Activated CD4-positive, alpha-beta T cell treated with anti-CD3 and anti-CD28 coated beads for 24 hours (primary cell): ENCODE measurements around the gene GCKR.
A peak's percentile ranks its signal among the peaks of the same experiment; 100 is the strongest.

Source experiments
- DNase-seq, 2 donors: peaks; one replicate each; pipeline ENCODE4 v3.0.0-alpha.2; 2020; ENCODE audit warnings: low read depth in 2 of 2

GCKR gene, protein sequence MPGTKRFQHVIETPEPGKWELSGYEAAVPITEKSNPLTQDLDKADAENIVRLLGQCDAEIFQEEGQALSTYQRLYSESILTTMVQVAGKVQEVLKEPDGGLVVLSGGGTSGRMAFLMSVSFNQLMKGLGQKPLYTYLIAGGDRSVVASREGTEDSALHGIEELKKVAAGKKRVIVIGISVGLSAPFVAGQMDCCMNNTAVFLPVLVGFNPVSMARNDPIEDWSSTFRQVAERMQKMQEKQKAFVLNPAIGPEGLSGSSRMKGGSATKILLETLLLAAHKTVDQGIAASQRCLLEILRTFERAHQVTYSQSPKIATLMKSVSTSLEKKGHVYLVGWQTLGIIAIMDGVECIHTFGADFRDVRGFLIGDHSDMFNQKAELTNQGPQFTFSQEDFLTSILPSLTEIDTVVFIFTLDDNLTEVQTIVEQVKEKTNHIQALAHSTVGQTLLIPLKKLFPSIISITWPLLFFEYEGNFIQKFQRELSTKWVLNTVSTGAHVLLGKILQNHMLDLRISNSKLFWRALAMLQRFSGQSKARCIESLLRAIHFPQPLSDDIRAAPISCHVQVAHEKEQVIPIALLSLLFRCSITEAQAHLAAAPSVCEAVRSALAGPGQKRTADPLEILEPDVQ

DNA sequence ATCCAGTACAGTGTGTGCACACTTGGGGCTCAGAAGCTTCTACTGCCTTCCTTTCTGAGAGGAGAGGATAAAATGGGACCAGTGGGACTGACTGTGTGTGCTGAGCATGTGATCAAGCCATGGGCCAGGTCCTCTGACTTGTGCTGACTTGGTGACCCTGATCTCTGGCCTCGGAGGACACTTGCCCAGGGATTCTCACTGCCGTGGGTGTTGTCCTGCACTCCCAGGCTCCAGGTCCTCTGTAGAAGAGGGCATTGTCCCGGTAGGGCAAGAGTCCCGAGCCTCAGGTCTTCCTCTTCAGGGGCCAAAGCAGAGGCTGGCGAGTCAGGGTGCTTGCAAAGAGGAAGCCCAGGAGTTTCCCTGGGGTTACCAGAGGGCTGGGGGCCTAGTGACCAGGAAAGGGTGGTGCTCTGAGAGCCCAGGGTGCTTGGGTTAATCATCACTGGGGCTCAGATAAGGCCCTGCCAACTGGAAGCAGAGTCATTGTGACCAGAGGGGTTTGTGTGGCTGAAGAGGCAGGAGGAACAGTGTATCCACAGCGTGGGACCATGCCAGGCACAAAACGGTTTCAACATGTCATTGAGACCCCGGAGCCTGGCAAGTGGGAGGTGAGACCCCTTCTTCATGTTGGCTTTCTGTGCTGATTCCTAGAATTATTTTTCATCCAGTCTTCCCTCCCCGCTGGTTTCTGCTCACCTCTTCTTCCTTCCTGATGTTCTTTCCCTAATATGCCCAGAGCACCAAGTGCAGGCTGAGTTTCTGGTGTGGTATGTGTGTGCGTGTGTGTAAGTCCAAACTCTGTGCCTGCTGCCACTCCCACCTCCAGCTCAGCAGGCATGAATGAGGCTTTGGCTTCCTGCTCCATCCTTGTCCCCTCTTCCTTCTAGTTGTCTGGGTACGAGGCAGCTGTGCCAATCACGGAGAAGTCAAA, at the start of gene GCKR:
Gene GCKR, plus strand, starts transcription at position 483 of the 931 bp plus-strand sequence. Its CDS starts 66 bp downstream, at position 549.
- DNase-seq = no peak

DNA sequence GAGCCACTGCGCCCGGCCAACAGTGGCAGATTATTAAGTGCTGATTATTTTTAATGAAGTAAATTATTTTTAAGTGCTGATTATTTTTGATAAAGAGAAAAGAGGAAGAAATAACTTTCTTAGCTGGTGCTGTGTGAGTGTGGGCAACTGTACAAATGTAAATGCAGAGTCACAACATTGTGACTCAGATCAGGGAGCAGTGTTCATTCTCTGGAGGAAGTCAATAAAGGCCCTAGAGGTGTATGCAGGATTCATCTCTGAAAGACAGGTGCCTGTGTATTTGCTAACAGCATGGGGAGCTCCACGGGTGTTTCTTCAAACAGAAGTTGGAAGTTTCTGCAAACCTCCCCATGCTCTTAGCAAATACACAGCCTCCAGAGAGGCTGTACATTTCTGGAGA, 48.3 kb upstream of the GCKR start:
- no peak for DNase-seq

DNA sequence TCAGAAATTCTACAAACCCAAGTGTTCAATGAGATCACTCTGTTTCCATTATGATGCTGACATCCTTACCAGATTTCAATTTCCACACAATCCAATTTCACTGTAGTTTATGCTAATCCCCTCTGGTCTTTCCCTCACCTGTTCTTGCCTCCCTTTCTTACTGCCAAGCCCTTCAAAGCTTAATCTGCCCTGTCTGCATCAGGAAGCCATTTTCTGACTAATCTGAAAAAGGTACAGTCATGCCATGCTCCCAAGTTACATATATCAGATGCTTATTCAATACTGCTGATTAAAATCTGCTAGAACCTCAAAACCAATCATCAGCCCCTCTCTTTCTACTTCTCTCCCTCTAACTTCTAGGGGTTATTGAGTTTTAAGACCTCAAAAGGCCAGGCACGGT, 45.5 kb upstream of the GCKR start:
- DNase-seq = no peak

DNA sequence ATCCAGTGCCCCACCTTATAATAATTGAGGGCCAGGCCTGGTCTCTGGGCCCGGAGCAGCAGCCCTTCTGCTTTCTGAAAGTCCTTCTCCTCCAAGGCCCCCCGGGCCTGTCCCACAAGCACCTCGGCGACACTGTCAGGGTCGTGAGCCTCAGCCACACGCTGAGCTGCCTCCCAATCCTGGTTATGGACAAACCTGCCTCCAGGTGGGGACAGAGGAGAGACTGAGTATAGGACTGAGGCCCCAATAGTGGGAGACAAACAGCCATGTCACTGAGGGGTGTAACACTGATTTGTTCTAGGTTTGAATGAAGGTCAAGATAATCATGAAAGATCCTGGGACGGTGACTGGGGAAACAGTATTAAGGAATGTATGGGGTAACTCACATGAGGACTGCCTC, 42.7 kb upstream of the GCKR start:
- DNase-seq = no peak

DNA sequence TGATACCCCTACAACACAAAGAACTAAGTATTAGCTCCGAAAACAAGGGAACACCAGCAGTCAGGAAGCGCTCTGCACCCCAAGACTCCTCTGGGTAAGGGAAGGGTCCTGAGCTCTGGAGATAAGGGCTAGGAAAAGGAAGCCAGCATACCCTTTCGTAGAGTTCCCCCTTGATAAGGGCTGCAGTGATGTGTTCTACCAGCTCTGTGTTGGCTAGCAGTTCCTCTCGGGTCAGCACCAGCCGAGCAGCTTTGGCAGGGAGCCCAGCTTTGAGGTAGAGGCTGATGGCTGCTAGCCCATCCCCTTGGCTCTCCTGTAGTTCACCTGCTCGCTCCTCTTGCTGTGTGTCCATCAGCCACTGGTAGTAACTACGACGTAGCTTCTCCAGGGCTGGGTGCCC, 35.5 kb upstream of the GCKR start:
- DNase-seq = no peak

DNA sequence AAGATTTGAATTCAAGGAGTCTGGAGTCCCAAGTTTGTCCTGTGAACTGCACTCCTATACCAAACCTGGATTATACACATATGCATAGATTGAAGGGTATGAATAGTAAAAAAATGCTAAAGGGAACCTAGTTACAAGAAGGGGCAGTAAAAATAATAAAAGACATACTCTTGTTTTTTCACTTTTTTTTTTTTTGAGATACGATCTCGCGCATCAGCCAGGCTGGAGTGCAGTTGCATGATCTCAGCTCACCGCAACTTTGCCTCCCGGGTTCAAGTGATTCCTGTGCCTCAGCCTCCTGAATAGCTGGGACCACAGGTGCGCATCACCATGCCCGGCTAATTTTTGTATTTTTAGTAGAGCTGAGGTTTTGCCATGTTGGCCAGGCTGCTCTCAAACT, 32.2 kb upstream of the GCKR start:
- DNase-seq = no peak

DNA sequence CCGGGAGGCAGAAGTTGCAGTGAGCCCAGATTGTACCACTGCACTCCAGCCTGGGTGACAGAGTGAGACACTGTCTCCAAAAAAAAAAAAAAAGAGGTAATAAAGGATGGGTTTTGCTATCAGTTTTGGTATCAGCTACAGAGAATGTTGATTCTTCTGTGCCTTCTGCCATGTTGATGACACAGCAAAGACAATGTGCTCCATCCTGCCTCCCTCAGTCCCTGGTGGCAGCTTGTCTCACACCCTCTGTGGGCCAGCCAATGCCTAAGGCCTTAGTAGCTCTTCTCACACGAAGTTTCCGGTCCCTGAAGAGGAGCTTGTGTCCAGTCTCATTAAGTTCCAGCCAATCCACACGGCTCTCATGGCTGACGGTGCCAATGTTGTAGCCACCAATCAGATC, 24.7 kb upstream of the GCKR start:
- no peak for DNase-seq

DNA sequence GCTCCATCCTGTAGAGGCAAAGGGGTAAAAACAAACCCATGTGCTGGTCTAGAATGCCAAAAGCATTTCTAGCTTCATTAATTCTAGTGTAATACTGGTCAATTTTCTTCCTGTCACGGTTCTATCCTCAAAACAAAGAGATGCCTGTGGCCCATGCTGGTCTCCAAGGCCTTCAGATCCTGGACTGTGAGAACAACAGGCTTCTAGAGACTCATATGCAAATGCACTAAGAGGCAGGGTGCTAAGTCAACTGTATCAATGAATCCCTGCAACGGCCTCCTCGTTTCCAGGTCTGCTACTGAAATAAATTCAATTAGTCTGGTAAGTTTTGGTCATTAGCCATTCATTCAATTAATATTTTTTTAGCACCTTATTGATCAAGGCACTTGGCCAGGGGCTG, 11.1 kb upstream of the GCKR start:
- no peak for DNase-seq

DNA sequence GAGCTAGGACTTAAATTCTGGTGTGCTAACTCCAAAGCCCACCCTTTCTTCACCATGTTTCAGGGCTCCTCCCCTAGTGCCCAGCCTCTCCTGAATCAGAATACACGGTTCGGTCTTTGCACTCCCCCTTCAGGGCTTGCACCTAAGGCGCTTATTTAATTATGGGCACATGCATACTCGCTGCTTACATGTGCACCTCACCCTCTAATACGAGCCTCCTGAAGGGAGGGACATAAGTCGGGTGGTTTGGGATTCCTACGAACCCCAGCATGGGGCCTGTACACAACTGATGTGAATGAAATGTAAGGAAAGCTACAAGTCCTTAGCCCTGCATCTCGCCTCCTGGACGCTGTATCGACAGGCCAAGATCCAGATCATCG, 7.5 kb upstream of the GCKR start:
- no peak for DNase-seq

DNA sequence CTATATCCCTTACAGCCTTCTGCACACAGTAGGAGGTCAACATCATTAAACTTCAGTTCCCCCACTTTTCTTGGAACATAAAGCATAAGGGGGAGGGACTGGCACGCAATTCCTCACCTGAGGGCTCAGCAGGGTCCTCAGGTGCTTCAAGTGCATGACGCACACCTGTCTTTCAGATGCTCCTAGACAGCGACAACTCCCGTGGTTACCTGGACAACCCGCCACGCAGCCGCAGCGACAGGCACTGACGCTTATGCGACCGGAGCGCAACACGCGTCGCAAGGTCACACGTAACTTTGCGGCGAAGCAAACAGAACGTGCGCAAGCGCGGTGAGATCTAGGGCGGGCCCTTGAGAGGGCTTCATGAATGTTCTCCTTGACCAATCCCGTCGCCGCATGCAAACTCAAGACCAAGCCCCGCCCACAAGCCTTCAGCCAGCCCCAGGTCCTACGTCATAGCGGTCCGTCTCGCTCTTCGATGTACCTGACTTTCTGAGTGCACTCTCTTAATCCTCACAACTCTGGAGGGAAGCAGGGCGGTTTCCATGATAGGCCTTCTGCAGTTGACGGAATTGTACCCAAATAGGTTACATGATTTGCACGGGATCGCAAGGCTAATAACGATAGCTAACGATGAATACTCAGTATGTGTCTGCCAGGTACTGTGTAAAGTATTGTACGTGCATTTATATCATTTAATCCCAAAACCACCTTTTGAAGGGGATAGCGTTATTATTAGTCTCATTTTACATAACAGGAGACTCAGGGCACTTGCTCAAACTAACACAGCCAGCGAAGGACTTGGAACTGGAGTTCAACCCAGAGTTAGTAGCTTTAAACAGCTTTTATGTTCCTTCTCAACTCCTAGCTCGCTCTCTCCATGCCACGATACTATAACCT, 6.9 kb upstream of the GCKR start, which contains the start of gene IFT172:
Gene IFT172, minus strand, starts transcription at position 246 of the 900 bp plus-strand sequence. Its CDS starts 90 bp downstream, at position 156.
- peak; percentile 98 to 99 for DNase-seq

DNA sequence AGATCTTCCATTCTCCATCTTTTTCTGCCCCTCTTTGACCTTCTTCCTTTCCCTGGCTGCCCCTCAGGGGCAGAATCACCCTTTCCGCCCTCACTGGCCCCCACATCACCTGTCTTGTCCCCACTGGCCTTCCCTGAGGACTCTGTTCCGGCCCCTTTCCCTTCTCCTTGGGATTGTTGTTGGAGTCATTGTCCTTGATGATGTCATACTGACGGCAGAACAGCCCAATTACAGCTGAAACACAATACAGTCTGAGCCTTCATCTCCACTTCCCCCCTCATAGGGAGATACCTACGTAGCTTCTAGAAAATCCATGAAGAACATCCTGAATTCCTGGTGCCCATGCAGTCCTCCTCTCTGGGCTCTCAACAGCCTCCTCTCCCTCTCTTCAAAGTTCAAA, 4.1 kb upstream of the GCKR start:
- DNase-seq = no peak

DNA sequence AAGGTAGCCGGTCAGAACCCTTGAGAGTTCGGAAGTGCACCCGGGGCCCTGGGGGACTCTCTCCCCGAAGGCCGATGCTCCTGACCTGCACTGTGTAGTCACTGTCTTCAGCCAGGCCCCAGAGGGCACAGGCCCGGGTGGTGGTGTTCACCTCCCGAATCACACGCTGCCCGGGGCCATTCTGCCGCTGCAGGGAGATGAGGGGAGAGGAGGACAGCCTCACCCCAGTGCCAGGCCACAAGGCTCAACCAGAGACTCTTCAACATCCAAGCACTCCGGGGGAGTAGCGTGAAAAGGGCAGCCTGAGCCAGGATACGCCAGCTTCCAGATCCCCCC, 2.7 kb upstream of the GCKR start:
- no peak for DNase-seq

DNA sequence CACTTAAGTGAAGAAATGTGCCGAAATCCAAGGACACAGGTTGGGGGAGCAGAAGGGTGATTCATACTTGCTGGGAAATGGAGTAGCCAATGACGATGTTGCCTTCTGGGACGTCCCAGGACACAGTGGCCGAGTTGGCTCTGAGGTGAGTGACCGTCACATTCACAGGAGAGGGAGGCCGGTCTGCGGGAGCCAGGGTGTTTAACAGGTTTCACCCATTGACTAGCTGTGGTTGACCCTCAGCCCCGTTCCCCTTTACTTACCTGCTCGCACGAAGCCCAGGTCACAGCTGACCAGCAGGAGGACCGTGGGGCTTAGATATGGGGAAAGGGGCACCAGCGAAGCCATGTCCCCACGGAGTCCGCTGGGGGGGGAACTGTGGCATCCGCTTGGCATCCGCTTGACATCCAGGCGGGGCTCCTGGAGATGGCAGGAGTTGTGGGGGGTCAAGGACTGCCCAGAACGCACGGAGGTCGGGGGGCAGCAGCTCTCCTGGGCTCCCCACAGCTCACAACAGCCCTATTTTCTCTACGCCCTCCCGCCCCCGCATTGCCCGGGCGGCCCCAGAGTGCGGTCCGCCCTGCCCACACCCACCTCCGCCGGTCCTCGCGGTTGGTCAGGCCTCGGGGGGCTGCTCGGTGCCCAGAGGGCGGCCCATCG, 2.2 kb upstream of the GCKR start:
- DNase-seq = no peak

DNA sequence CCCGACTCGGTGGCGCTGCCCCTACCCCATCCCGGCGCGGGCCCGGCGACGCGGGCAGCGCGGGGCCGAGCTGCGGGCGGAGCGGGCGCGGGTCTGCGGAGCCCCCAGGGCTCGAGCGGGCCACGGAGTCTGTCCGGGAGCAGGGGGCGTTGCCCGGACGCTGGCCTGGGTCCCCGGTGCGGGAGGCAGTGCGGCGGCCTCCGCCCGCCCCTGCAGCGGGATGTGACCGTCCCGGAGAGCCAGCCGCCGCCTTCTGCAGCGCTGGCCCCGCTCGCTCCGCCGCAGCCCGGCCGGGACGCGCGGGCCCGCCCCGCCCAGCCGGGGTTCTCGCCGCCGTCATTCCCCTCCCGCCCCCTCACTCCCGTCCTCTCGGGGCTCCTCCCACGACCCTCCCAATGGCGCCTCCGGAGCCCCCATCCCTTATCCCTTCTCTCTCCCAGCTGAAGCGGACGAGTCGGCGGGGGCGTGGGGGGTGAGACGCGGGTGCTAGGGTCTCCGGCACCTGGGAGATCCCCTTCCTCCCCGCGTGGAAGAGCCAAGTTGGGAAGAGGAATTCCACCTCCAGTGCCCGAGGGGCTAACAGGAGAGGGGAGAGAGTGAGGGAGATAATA, 1.6 kb upstream of the GCKR start, which contains the start of gene FNDC4:
Gene FNDC4, minus strand, starts transcription at position 257 of the 611 bp plus-strand sequence. CDS start 521 bp downstream, outside the sequence.
- DNase-seq = no peak

DNA sequence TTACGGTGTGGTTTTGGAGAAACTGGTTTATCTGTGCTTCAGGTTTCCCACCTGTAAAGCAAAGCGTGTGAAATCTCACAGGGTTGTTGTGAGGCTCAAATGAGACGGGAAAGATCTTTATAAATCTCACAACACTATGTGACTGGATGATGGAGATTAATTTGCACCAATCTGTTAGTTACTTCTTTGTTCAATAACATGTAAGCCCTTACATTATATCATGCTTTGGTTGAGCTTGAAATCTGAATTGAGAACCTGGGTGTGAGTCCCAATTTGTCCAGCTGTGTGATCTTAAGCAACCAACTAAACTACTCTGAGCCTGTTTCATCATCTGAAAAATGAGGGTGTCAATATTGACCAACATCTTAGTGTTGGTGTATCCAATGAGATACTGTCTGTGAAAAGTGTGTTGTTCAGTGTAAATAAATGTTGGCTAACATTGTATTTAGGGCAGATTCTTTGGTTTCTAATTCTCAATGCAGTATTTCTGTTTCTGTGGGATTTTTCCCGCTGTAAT, 741 bp upstream of the GCKR start:
- DNase-seq = no peak

DNA sequence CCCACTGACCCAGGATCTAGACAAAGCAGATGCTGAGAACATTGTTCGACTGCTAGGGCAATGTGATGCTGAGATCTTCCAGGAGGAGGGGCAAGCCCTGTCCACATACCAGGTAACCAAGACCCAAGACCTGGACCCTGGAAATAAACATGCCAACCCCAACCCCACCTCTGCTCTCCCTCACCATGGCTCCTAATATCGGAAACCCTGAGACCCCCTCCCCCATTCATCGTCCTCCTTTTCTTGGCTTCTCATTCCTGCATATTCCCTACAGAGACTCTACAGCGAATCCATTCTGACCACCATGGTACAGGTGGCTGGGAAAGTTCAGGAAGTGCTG, 619 bp downstream of the GCKR start:
- DNase-seq = no peak

DNA sequence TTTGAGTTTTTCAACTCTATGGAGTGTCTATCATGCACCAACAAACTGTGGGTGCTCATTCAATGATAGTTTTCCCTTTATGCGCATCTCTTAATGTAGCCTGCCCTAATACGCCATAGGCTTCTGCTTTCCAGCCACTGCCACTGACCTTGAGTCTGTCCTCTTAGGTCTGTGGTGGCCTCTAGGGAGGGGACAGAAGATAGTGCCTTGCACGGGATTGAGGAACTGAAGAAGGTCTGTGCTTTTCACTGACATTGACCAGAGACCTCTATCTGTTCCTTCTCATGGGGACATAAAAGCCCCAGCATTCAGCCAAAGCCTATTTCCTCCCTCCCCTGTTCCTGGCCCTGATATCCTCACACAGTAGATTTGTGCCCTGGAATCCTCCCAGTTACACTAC, 2.3 kb downstream of the GCKR start:
- DNase-seq = no peak

DNA sequence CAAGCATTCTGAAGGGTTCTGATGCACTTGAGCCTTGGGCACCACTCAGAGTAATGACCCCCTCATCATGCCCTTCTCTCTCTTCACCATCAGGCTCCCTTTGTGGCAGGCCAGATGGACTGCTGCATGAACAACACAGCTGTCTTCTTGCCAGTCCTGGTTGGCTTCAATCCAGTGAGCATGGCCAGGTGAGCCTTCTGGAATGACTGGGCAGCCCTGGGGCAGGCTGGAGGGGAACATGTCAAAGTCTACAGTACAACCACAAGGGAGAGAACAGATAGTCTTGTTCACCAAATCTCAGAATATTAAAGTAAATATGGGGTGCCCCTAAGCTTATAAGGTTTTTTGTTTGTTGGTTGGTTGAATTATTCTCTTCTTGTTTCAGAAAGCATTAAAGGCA, 4.4 kb downstream of the GCKR start:
- no peak for DNase-seq

DNA sequence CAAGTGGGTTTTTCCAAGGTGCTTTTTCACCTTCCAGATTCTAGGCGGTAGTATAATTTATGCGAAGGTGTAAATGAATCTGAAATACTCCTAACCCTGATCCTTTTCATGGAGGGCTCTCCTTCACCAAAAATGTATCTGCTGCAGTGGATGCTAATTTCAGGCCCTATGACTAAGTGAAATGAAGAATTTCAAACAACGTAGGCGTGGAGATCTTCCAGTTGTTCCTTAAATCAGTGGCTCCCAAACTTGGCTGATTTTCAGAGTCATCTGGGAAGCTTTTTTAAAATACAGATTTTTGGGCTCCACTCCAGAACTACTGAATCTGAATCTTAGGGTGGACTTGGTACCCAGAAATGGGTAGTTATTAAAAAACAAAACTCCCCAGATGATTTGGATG, 5.5 kb downstream of the GCKR start:
- DNase-seq = no peak

DNA sequence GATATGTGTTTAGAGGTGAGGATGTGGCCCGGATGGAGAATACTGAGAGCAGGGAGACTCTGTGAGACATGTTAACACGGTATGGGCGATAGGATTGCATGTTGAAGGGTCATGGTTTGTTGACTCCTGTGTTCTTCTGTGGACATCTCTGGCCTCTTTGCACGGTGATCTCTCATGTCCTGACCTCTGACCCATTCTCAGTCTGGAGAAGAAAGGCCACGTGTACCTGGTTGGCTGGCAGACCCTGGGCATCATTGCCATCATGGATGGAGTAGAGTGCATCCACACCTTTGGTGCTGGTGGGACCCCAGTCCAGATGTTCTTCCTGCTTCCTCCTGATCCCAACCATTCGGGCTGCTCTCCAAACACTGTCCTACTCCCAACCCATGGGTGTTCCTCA, 9.9 kb downstream of the GCKR start:
- DNase-seq = no peak
